ENCODE measurements around the gene KCNK13. TPM values are rescaled to one million over a fixed set of nuclear protein-coding genes. Genes with fewer than 3 reads are reported as not detected.

Gene KCNK13
- total and polyA plus RNA-seq, 2 of the 13 experiments (the other 11 are each of a cell fraction or from before 2014, with no cell fraction given): 0.08 to 0.29 TPM

GRCh38 chr14:90191154-90191553 is 129.4 kb downstream of the KCNK13 start:
- intact Hi-C loops (cut with micrococcal nuclease; ENCODE audit: unreplicated experiment): loop anchor here (10.0 kb wide), 1 partner anchor 574 kb away; no protein-coding TSS in a partner anchor
- FAIRE-seq (no peak), ATAC-seq (no peak), DNase-seq (ENCODE audit: low spot score) (no peak)
- H3K4me3 ChIP-seq (replicated peaks in 1 of 3; ENCODE audit: insufficient read depth in 1 of 3, low read depth in 2 of 3, low read length in 3 of 3): no peak overlapping the region
- H3K27me3 ChIP-seq (ENCODE audit: control insufficient read depth in 1 of 2, insufficient read depth in 2 of 2, low read length in 2 of 2): peaks cover 0 to 12% of the 10 kb centered on the region in 2 experiments; a peak in 3 of 5 replicates
- H3K4me1 ChIP-seq (ENCODE audit: insufficient read depth, low read length): no peaks in the 10 kb centered on the region
- H3K27ac ChIP-seq (ENCODE audit: extremely low read length, insufficient read depth, low read length): no peak overlapping the region
- H3K36me3 ChIP-seq (replicated peaks in 1 of 2; ENCODE audit: control insufficient read depth in 1 of 2, insufficient read depth in 2 of 2, low read length in 2 of 2): no peaks in the 10 kb centered on the region
- H3K79me2 ChIP-seq (ENCODE audit: insufficient read depth, low read length): no peaks in the 10 kb centered on the region
- BruUV-seq (replicated peaks): no TSS peak
- ChIA-PET CTCF (ENCODE audit: low intra/inter-chr PET ratio, low total read pairs) (no interaction called here), POLR2A (no interaction called here)
- TF ChIP-seq ZNF20 (CRISPR knock-in tag; IDR thresholded peaks at IDR 0.05) (no peak), MEF2D (CRISPR knock-in tag; IDR thresholded peaks at IDR 0.05) (no peak), ZNF414 (CRISPR knock-in tag; IDR thresholded peaks at IDR 0.05) (no peak), ZSCAN21 (CRISPR knock-in tag; IDR thresholded peaks at IDR 0.05; ENCODE audit: borderline replicate concordance) (no peak)
- no peak overlapping the region for H3K9ac ChIP-seq (ENCODE audit: insufficient read depth, low read depth, low read length)
- H2AFZ ChIP-seq (ENCODE audit: low read length): no peak overlapping the region
- in situ Hi-C loops (cut with HindIII; ENCODE audit: extremely low pct_ligation_motif_present, low pct_unique_long_range_greater_than_20kb): no loop called here
- WGBS (ENCODE audit: low lambda C conversion rate): 26% methylated on average over 5 of the region's 5 CpGs
- no peaks in the 10 kb centered on the region for H4K20me1 ChIP-seq (ENCODE audit: insufficient read depth, low read length)
- H3K4me2 ChIP-seq (ENCODE audit: low read depth, low read length): no peak overlapping the region
- H3K9me3 ChIP-seq (ENCODE audit: low read length): no peaks in the 10 kb centered on the region

GRCh38 chr14:90191585-90191984 is 129.8 kb downstream of the KCNK13 start:
- Histone ChIP-seq H3K27ac (ENCODE audit: extremely low read length, insufficient read depth, low read length) (no peak overlapping the region), H3K4me1 (ENCODE audit: insufficient read depth, low read length) (no peaks in the 10 kb centered on the region), H3K79me2 (ENCODE audit: insufficient read depth, low read length) (no peaks in the 10 kb centered on the region), H3K4me3 (replicated peaks in 1 of 3; ENCODE audit: insufficient read depth in 1 of 3, low read depth in 2 of 3, low read length in 3 of 3) (no peak overlapping the region), H3K27me3 (ENCODE audit: control insufficient read depth in 1 of 2, insufficient read depth in 2 of 2, low read length in 2 of 2) (peaks cover 0 to 11% of the 10 kb centered on the region in 2 experiments; a peak in 3 of 5 replicates), H3K9ac (ENCODE audit: insufficient read depth, low read depth, low read length) (no peak overlapping the region), H3K36me3 (replicated peaks in 1 of 2; ENCODE audit: control insufficient read depth in 1 of 2, insufficient read depth in 2 of 2, low read length in 2 of 2) (no peaks in the 10 kb centered on the region), H2AFZ (ENCODE audit: low read length) (no peak overlapping the region), H3K4me2 (ENCODE audit: low read depth, low read length) (no peak overlapping the region), H4K20me1 (ENCODE audit: insufficient read depth, low read length) (no peaks in the 10 kb centered on the region), H3K9me3 (ENCODE audit: low read length) (no peaks in the 10 kb centered on the region)
- in situ Hi-C loops (cut with HindIII; ENCODE audit: extremely low pct_ligation_motif_present, low pct_unique_long_range_greater_than_20kb) (no loop called here), intact Hi-C loops (cut with micrococcal nuclease; ENCODE audit: unreplicated experiment) (loop anchor here (10.0 kb wide), 1 partner anchor 573 kb away; no protein-coding TSS in a partner anchor)
- no peak for FAIRE-seq
- WGBS (ENCODE audit: low lambda C conversion rate): 0% methylated on average over 7 of the region's 7 CpGs
- CTCF ChIA-PET (ENCODE audit: low intra/inter-chr PET ratio, low total read pairs): no interaction called here
- no peak for DNase-seq (ENCODE audit: low spot score)
- peak; percentile 55 for TF ChIP-seq STAG1 (CRISPR knock-in tag; IDR thresholded peaks at IDR 0.05)
- TF ChIP-seq CTCF (CRISPR knock-in tag; IDR thresholded peaks at IDR 0.05): peak; percentile 43
- TF ChIP-seq ZNF784 (CRISPR knock-in tag; IDR thresholded peaks at IDR 0.05; ENCODE audit: borderline replicate concordance): no peak
- no TSS peak for BruUV-seq (replicated peaks)
- POLR2A ChIA-PET: no interaction called here
- peak; percentile 56; the same call in 1 of the 3 replicates for ATAC-seq

Measured in HepG2 (cell line).